GM19467 (cell line): Measurements from ENCODE around the gene ATP6V1G1.

ENCODE experiments used
- ATAC-seq: cut with Tn5 transposase; IDR thresholded peaks from one replicate; pipeline ENCODE4 v1.9.1; 2021; ENCODE audit warnings: mild to moderate bottlenecking, moderate library complexity; ENCODE audit not compliant: unreplicated experiment

ATP6V1G1 gene

GRCh38 chr9:114587345-114588202 is at the start of gene ATP6V1G1:
TSS of gene ATP6V1G1 (plus strand) at chr9:114587769. CDS start at chr9:114587839, 70 bp downstream.
- ATAC-seq = peak; percentile 91

GRCh38 chr9:114538241-114538640 is 49.3 kb upstream of the ATP6V1G1 start:
- ATAC-seq = no peak

- ATAC-seq = no peak
Observed at GRCh38 chr9:114539701-114540380, 47.7 kb upstream of the ATP6V1G1 start.

- ATAC-seq = no peak
Observed at GRCh38 chr9:114545055-114545454, 42.5 kb upstream of the ATP6V1G1 start.

GRCh38 chr9:114546851-114547250 is 40.7 kb upstream of the ATP6V1G1 start:
- ATAC-seq = no peak

GRCh38 chr9:114549697-114550330 is 37.8 kb upstream of the ATP6V1G1 start:
- no peak for ATAC-seq

GRCh38 chr9:114551750-114552685 is 35.6 kb upstream of the ATP6V1G1 start:
- ATAC-seq = no peak

GRCh38 chr9:114552706-114553105 is 34.9 kb upstream of the ATP6V1G1 start:
- ATAC-seq = no peak

- ATAC-seq = no peak
Observed at GRCh38 chr9:114553202-114553601, 34.4 kb upstream of the ATP6V1G1 start.

GRCh38 chr9:114555696-114556095 is 31.9 kb upstream of the ATP6V1G1 start:
- ATAC-seq = no peak

GRCh38 chr9:114558027-114558675 is 29.4 kb upstream of the ATP6V1G1 start:
- no peak for ATAC-seq

- ATAC-seq = no peak
Observed at GRCh38 chr9:114559830-114560513, 27.6 kb upstream of the ATP6V1G1 start.

- ATAC-seq = no peak
Observed at GRCh38 chr9:114560956-114561355, 26.6 kb upstream of the ATP6V1G1 start.

- no peak for ATAC-seq
Observed at GRCh38 chr9:114561771-114562170, 25.8 kb upstream of the ATP6V1G1 start.

- ATAC-seq = no peak
Observed at GRCh38 chr9:114565204-114565603, 22.4 kb upstream of the ATP6V1G1 start.

- no peak for ATAC-seq
Observed at GRCh38 chr9:114570742-114571141, 16.8 kb upstream of the ATP6V1G1 start.

- ATAC-seq = no peak
Observed at GRCh38 chr9:114571391-114571790, 16.2 kb upstream of the ATP6V1G1 start.

GRCh38 chr9:114572199-114572598 is 15.4 kb upstream of the ATP6V1G1 start:
- no peak for ATAC-seq

- ATAC-seq = no peak
Observed at GRCh38 chr9:114574438-114574837, 13.1 kb upstream of the ATP6V1G1 start.
